T-helper 17 cell (primary cell): ENCODE data around the gene TTC27. TPM values are rescaled to one million over a fixed set of nuclear protein-coding genes. Genes with fewer than 3 reads are reported as not detected.
"Not testable (repeated sequence)": the region's sequence is repeated elsewhere in the genome, so short reads cannot be mapped to it uniquely, and the experiment has no call there.

Experiments used
- ATAC-seq: fragments of 150-1000 bp; cut with Tn5 transposase; 2 replicates; pipeline ENCODE4 v1.10.0; 2021; ENCODE audit warnings: mild to moderate bottlenecking, moderate library complexity
- DNase-seq, 3 donors: peaks; one replicate each; pipeline versions ENCODE4 v3.0.0 to v3.0.0-alpha.2; 2020 to 2021
- H3K9me3 ChIP-seq: one replicate; pipeline ENCODE4 v1.7.0; 2013; ENCODE audit warnings: low read length, mild to moderate bottlenecking; ENCODE audit not compliant: control insufficient read depth, poor library complexity, severe bottlenecking
- H3K27ac Mint-ChIP-seq: one replicate; pipeline ENCODE4 v1.8.0; 2022; ENCODE audit warnings: mild to moderate bottlenecking, moderate library complexity, mixed read lengths
- H3K27me3 Mint-ChIP-seq: one replicate; pipeline ENCODE4 v1.8.0; 2022; ENCODE audit warnings: mixed read lengths
- H3K36me3 Mint-ChIP-seq: one replicate; pipeline ENCODE4 v1.8.0; 2022; ENCODE audit warnings: low read depth, mixed read lengths
- H3K4me1 Mint-ChIP-seq: one replicate; pipeline ENCODE4 v1.8.0; 2022; ENCODE audit warnings: mild to moderate bottlenecking, mixed read lengths
- H3K4me3 Mint-ChIP-seq: one replicate; pipeline ENCODE4 v1.8.0; 2022; ENCODE audit warnings: mild to moderate bottlenecking, moderate library complexity, mixed read lengths
- total RNA-seq, 4 donors: library from RNA in 2 of 4; stranded (reverse) in 2 of 4; gene quantifications; one replicate each; pipeline ENCODE4 v1.2.3 and lab custom pipeline; 2022 to 2026

Gene TTC27
- total RNA-seq, 2 donors from 2014 or later, result 17.2 to 22.5 TPM

- Mint-ChIP-seq H3K36me3 (no peaks in the 10 kb centered on the region), H3K27me3 (peaks cover 20% of the 10 kb centered on the region), H3K4me3 (no peak overlapping the region), H3K4me1 (no peaks in the 10 kb centered on the region), H3K27ac (no peak overlapping the region)
- ATAC-seq (no peak), DNase-seq (no peak)
- no peaks in the 10 kb centered on the region for H3K9me3 ChIP-seq
These were observed 236.7 kb downstream of the TTC27 start for GRCh38 chr2:32864334-32865111.

GRCh38 chr2:32865399-32866068 lies 237.7 kb downstream of the TTC27 start:
- Mint-ChIP-seq H3K36me3 (no peaks in the 10 kb centered on the region), H3K27ac (no peak overlapping the region), H3K4me3 (no peak overlapping the region), H3K4me1 (no peaks in the 10 kb centered on the region), H3K27me3 (peaks cover 20% of the 10 kb centered on the region)
- no peak for DNase-seq
- H3K9me3 ChIP-seq, result no peaks in the 10 kb centered on the region
- ATAC-seq, result no peak

- not testable (repeated sequence) for H3K4me3 Mint-ChIP-seq, H3K36me3 Mint-ChIP-seq, H3K4me1 Mint-ChIP-seq, ATAC-seq, H3K27ac Mint-ChIP-seq, H3K9me3 ChIP-seq, DNase-seq
- peaks cover 20% of the 10 kb centered on the region for H3K27me3 Mint-ChIP-seq
These were observed 238.6 kb downstream of the TTC27 start for GRCh38 chr2:32866462-32866861.
